Measurements from ENCODE around the gene RNASE3.
"Not testable (repeated sequence)": the region's sequence is repeated elsewhere in the genome, so short reads cannot be mapped to it uniquely, and the experiment has no call there.

Gene RNASE3

GRCh38 chr14:20891126-20891825, at the start of gene RNASE3:
RNASE3 (plus strand) TSS chr14:20891385; CDS start chr14:20891687, 302 bp downstream.
- DNase-seq: not testable (repeated sequence)

GRCh38 chr14:20846560-20846959, 44.6 kb upstream of the RNASE3 start:
- no peak for DNase-seq

DNA sequence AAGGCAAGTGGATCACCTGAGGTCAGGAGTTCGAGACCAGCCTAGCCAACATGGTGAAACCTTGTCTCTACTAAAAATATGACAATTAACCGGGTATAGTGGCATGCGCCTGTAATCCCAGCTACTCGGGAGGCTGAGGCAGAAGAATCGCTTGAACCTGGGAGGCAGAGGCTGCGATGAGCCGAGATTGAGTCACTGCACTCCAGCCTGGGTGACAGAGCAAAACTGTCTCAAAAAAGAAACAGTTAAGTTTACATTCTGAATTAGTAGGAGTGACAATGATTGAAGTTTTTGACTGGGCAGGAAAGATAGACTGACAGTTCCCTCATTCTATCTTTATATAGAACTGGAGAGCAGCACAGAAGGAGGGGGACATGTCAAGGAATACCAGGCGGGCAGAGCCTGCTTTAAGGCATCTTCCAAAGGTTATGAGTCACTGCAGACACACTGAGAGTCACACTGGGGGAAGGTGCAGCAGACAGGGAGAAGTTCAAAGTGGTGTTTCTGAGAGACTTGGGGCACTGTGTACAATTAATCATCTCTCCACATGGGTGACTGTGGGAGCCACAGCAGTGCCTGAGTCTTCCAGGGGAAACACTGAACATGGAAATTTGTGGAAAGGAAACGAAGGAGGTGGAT, 42.8 kb upstream of the RNASE3 start:
- no peak for DNase-seq

DNA sequence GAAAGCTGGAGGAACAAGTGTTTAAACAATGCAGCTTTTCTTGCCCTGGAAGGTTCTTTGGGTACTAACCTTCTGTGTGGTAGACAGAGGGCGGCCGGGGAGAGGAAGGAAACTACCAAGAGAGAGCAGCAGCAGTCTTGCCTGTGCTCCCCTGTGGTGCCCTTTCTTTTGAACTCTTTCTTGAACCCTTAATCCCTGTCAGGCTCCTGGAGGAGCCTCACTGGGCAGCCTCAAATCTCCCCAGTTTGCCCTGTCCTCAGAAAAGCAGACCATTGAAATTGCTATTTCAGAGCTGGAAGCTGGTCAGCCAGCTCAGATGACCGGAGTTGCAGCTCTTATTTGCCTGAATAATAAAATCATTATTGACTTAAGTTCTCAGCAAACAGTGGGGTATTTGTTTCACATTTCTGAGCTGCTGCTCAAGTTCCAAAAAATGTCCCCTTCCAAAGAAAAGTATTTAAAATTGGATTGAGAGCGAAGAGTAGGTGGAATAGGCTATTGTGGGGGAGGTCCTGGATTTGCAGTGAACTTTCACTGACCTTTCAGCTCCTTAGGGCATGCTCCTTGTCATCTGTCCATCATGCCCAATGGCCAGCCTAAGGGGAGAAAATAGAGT, 42.1 kb upstream of the RNASE3 start:
- peak; percentile 6 for DNase-seq

DNA sequence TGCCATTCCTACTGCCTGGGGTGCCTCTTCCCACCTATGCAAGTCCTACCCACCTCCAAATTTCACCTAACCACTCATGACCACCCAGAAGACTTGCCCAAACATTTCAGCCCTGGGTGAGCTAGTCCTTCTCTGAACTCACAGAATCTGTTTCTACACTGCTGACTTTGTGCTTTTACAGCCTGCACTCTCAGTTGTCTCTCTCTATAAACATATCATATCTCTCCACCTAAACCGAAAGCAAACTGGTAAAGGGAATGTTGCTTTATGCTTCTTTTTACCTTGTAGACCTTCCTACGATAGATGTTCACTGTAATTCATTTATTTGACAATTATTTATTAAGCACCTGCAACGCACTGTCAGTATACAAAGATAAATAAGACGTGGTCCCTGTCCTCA, 38.1 kb upstream of the RNASE3 start:
- no peak for DNase-seq

DNA sequence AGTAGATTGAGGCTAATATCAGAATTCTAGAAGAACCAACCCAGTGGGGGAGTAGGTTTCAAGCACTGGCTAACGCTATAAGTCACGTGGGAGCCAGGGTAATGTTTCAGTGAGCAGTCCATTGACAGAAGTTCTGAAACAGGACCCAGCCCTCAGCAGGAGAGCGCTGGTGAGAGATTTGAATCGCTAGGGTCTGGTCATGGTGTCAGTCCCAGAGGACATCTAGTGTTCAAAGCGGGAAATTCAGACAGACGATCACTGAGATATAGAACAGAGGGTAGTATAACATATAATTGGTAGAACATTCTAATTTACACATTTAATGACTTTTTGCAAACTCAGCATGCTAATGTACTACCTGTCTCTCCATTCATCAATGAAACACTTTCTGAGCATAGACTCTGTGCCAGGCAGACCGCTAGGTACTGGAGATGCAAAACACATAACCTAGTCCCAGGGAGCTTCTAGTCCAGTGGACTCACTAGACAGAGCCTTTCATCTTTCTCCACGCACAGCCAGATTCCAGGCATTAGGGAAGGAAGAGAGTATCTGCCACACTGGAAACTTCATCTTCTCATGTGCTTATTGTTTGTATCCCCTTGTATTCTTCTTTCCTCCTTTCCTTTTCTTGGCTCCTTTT, 35.4 kb upstream of the RNASE3 start:
- peak; percentile 80 for DNase-seq

DNA sequence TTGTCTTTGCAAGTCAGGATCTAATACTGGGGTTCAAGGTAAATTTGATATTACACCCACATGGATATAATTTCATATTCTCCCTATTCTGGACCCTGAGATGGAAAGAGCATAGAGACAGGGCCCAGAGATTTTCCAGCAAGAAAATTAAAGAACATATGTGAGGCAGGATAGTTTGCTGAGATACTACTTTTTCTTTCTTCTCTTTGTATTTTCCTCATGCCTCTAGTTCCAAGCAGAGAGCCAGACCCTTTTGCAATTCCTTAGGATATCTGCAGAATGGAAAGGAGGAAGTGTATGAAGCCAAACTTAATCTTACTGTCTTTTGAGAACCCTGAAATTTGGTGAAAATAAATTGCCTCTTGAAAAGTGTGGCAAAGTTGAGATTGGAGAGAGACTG, 34.0 kb upstream of the RNASE3 start:
- no peak for DNase-seq

DNA sequence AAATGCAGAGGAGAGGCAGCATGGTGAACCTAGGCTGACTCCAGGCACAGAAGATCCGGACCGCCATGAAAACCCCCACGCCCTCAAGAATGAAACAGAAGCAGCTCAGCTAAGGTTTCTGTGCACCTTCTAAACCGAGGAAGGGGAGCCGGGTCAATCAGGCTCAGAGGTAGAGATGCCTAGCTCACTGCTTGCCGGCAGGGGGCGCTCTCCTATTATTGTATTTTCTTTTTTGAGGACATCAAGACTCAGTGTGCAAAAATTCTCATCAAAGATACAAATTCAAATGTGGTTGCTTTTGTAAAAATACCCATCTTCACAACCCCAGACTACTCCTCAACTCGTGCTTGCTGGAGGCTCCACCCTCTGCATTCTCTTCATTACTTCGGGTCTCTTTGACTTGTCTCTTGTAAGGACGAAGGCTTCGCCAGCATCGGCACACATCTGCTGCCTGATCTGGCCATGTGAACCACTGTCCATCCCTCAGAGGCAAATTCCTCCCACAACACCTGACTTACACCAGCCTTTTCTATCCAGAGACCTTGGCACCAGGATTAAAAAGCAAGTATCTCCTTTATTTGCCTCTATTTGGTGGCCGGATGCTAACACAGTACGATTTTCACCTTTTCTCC, 33.4 kb upstream of the RNASE3 start:
- DNase-seq: peak; percentile 80

DNA sequence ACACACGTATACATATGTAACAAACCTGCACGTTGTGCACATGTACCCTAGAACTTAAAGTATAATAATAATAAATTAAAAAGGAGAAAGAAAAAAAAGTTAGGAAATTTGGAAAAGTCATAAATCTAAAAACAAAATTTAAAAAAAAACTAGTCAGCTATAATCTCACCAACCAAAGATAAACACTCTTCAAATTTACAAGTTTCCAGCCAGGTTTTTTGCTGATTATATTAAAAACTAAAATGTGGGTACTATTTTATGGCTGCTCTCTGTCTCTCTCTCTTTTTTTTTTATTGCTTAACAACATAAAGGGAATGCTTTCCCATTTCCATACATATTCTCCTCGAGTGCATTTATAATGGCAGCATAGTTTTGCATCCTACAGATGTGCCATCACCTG, 25.0 kb upstream of the RNASE3 start:
- no peak for DNase-seq

- peak; percentile 39 for DNase-seq
These were observed 24.2 kb upstream of the RNASE3 start for GRCh38 chr14:20866963-20867362.

DNA sequence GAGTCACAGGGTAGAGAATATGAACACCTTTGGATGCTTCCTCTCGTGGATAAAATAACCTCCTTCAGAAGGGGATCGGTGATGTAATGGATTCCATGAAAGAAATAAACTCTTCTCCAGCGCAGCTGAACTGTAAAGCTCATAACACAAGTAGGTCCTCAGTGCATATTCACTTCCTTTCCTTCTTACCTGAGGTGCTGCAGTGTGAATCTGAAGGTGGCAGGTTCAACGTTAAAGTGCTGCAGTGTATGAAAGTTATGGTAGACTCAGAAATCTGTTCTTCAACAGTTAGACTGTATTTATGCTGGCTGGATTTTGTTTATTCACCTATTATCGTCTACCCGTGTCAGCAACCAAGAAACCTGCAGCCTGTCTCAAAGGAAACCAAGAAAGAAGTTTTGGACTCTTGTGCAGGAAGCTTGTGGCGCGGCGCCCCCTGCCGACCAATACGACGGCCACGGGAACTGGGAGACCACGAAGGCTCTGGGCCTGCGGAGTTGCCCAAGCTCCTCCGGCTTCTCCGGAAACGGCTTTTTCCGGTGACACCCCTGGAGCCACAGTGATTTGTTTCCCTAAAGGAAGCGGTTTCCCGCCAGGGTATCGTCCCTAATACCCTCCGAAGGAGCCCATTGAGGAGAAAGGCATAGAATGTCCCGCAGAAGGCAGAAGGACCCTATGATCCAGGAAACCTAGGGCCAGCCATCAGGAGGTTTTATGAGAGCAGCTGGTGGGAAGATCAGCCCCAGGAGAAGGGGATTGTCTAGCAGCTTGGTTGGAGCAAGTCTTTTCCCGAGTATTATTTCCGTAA, 17.6 kb upstream of the RNASE3 start:
- DNase-seq: peak; percentile 82

DNA sequence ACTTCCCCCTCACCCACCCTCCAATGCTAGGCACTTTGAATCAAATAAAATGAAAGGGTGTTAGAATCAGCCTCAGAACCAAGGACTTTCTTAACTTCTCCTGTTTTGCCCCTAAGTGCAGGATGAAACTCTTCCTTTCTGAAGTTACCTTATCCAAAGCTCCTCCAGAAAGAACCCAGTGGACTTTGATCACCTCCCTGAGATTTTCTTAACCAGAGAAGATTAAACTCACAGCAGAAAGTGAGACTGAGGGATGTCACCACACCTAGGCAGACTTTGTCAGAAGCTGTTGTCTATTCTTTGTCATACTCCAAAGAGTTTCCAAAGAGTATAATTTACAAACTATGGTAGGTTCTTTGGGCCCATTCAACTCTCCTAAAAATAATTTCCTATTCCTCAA, 14.2 kb upstream of the RNASE3 start:
- DNase-seq: no peak

GRCh38 chr14:20878695-20879094, 12.5 kb upstream of the RNASE3 start:
- DNase-seq: no peak

GRCh38 chr14:20881229-20881628, 10.0 kb upstream of the RNASE3 start:
- not testable (repeated sequence) for DNase-seq

- DNase-seq: not testable (repeated sequence)
These were observed 8.4 kb upstream of the RNASE3 start for GRCh38 chr14:20882787-20883186.

GRCh38 chr14:20888411-20888810, 2.8 kb upstream of the RNASE3 start:
- not testable (repeated sequence) for DNase-seq

DNA sequence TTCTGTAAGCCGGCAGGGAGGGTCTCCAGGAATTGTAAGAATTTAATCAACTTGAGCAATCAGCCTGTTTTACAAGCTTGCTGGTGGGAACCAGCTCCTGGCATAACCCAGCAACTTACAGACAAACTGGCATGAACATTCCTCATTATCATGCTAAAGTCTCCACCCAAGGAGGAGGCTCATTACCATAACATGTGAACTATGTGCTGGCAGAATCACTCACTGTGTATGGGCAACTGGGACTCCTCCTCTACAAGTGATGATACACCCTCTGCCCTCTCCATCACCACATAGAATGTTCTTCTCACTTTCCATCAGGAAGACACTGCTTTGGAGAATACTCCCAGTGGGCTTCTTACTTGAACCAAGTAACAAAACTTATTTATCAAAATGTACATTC, 4.1 kb downstream of the RNASE3 start:
- DNase-seq: not testable (repeated sequence)

GRCh38 chr14:20904393-20905029, 13.3 kb downstream of the RNASE3 start:
- peak; percentile 2 for DNase-seq

- no peak for DNase-seq
These were observed 14.5 kb downstream of the RNASE3 start for GRCh38 chr14:20905676-20906075.

- no peak for DNase-seq
These were observed 16.0 kb downstream of the RNASE3 start for GRCh38 chr14:20907214-20907613.

DNA sequence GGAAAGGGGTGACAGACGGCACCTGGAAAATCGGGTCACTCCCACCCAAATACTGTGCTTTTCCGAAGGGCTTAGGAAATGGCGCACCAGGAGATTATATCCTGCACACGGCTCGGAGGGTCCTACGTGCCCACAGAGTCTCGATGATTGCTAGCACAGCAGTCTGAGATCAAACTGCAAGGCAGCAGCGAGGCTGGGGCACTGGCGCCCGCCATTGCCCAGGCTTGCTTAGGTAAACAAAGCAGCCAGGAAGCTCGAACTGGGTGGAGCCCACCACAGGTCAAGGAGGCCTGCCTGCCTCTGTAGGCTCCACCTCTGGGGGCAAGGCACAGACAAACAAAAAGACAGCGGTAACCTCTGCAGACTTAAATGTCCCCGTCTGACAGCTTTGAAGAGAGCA, 19.6 kb downstream of the RNASE3 start:
- DNase-seq: not testable (repeated sequence)
